ENCODE results near the gene SLC2A13.
"Not testable (repeated sequence)": the region's sequence is repeated elsewhere in the genome, so short reads cannot be mapped to it uniquely, and the experiment has no call there.

The SLC2A13 gene

GRCh38 chr12:40105265-40105514 is 691 bp downstream of the SLC2A13 start:
- no peak for DNase-seq (ENCODE audit: low spot score)

GRCh38 chr12:40104461-40105264 is 1.2 kb downstream of the SLC2A13 start:
- DNase-seq (ENCODE audit: low spot score), result peak; percentile 27

- no peak for DNase-seq (ENCODE audit: low spot score)
These were observed 2.8 kb downstream of the SLC2A13 start for GRCh38 chr12:40103043-40103442.

GRCh38 chr12:40101747-40102146 is 4.1 kb downstream of the SLC2A13 start:
- DNase-seq (ENCODE audit: low spot score), result no peak

GRCh38 chr12:40099423-40099853 is 6.4 kb downstream of the SLC2A13 start:
- DNase-seq (ENCODE audit: low spot score), result no peak

- no peak for DNase-seq (ENCODE audit: low spot score)
These were observed 7.3 kb downstream of the SLC2A13 start for GRCh38 chr12:40098406-40099145.

GRCh38 chr12:40093512-40093911 is 12.4 kb downstream of the SLC2A13 start:
- DNase-seq (ENCODE audit: low spot score), result no peak

- DNase-seq (ENCODE audit: low spot score), result no peak
These were observed 19.4 kb downstream of the SLC2A13 start for GRCh38 chr12:40086471-40086870.

GRCh38 chr12:40078266-40078665 is 27.6 kb downstream of the SLC2A13 start:
- DNase-seq (ENCODE audit: low spot score), result no peak

- DNase-seq (ENCODE audit: low spot score), result no peak
These were observed 30.4 kb downstream of the SLC2A13 start for GRCh38 chr12:40075458-40075857.

- no peak for DNase-seq (ENCODE audit: low spot score)
These were observed 37.5 kb downstream of the SLC2A13 start for GRCh38 chr12:40068416-40068815.

GRCh38 chr12:40065636-40066035 is 40.2 kb downstream of the SLC2A13 start:
- no peak for DNase-seq (ENCODE audit: low spot score)

GRCh38 chr12:40063414-40063813 is 42.5 kb downstream of the SLC2A13 start:
- no peak for DNase-seq (ENCODE audit: low spot score)

- DNase-seq (ENCODE audit: low spot score), result no peak
These were observed 47.1 kb downstream of the SLC2A13 start for GRCh38 chr12:40058721-40059190.

GRCh38 chr12:40056373-40056772 is 49.5 kb downstream of the SLC2A13 start:
- DNase-seq (ENCODE audit: low spot score), result no peak

GRCh38 chr12:40055776-40056175 is 50.1 kb downstream of the SLC2A13 start:
- DNase-seq (ENCODE audit: low spot score), result no peak

GRCh38 chr12:40055228-40055579 is 50.7 kb downstream of the SLC2A13 start:
- no peak for DNase-seq (ENCODE audit: low spot score)

- DNase-seq (ENCODE audit: low spot score), result no peak
These were observed 51.2 kb downstream of the SLC2A13 start for GRCh38 chr12:40054555-40055227.

- no peak for DNase-seq (ENCODE audit: low spot score)
These were observed 56.6 kb downstream of the SLC2A13 start for GRCh38 chr12:40049268-40049667.

- DNase-seq (ENCODE audit: low spot score), result not testable (repeated sequence)
These were observed 58.9 kb downstream of the SLC2A13 start for GRCh38 chr12:40047002-40047401.

- no peak for DNase-seq (ENCODE audit: low spot score)
These were observed 60.2 kb downstream of the SLC2A13 start for GRCh38 chr12:40045656-40046055.

- no peak for DNase-seq (ENCODE audit: low spot score)
These were observed 61.5 kb downstream of the SLC2A13 start for GRCh38 chr12:40044396-40044795.

- no peak for DNase-seq (ENCODE audit: low spot score)
These were observed 66.3 kb downstream of the SLC2A13 start for GRCh38 chr12:40039598-40039997.
